Mesodermal cell (in vitro differentiated cells): ENCODE results near the gene XKR8.
"Not testable (repeated sequence)": the region's sequence is repeated elsewhere in the genome, so short reads cannot be mapped to it uniquely, and the experiment has no call there.

Source experiments
- H3K27ac ChIP-seq: 2 replicates; pipeline ENCODE4 v1.7.0; 2013; ENCODE audit warnings: mild to moderate bottlenecking, low read depth, low read length, moderate library complexity; ENCODE audit not compliant: severe bottlenecking
- H3K36me3 ChIP-seq: 2 replicates; pipeline ENCODE4 v1.7.1; 2013; ENCODE audit warnings: mild to moderate bottlenecking, low read length, moderate library complexity; ENCODE audit not compliant: control insufficient read depth, insufficient read depth
- H3K4me1 ChIP-seq: one replicate; pipeline ENCODE4 v1.7.1; 2013; ENCODE audit warnings: mild to moderate bottlenecking, low read length; ENCODE audit not compliant: insufficient read depth, control insufficient read depth, poor library complexity, severe bottlenecking
- H3K4me3 ChIP-seq: 2 replicates; pipeline ENCODE4 v1.7.0; 2013; ENCODE audit warnings: low read length, control low read depth, mild to moderate bottlenecking; ENCODE audit not compliant: insufficient read depth, poor library complexity, severe bottlenecking; ENCODE audit errors: extremely low read depth
- H3K9me3 ChIP-seq: 2 replicates; pipeline ENCODE4 v1.7.1; 2013; ENCODE audit warnings: mild to moderate bottlenecking, low read length, moderate library complexity; ENCODE audit not compliant: control insufficient read depth
- WGBS, 2 experiments: methylation state at CpG; one replicate each; pipeline ENCODE4 v1.1.5; 2013; ENCODE audit warnings: missing lambda C conversion rate in 2 of 2; ENCODE audit not compliant: insufficient coverage in 2 of 2; 5-methylcytosine and 5-hydroxymethylcytosine counted together

XKR8 gene

DNA sequence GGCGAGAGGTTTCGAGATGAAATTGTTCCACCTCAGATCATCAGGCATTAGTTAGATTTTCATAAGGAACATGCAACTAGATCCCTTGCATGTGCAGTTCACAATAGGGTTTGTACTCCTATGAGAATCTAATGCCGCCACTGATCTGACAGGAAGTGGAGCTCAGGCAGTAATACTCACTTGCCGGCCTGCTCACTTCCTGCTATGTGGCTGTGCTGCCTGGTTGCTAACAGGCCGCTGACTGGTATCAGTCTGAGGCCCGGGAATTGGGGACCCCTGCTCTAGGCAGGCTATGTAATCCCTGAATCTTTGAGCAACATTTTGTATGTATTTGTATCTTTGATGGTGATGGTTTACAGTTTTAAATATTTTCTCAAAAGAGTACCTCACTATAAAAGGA lies 32.5 kb downstream of the XKR8 start:
- H3K9me3 ChIP-seq: no peaks in the 10 kb centered on the region
- no peak overlapping the region for H3K4me3 ChIP-seq
- peak overlapping the region; percentile 45 for H3K27ac ChIP-seq
- H3K4me1 ChIP-seq: peaks cover 8% of the 10 kb centered on the region
- WGBS, 2 experiments: 84 to 85% methylated on average over 6 of the region's 6 CpGs
- peaks cover 87% of the 10 kb centered on the region for H3K36me3 ChIP-seq

DNA sequence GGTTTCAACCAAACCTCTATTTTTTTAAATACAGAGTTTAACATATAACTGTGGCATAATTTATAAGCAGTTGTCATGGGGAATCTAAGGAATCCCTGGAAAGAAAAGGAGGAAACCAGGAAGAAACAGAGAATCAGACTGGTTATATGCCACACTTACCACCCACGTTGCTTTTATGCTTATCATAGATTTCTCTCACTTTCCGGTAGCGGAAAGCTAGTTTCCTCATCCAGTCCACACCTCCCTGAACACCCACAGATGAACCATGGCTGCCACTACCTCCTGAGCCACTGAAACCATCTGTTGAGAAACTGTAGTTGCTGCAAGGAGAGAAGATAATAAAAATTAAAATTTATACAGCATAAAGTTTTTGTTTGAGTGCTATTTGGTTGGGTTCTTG lies 33.5 kb downstream of the XKR8 start:
- H3K27ac ChIP-seq: no peak overlapping the region
- 100% methylated on average over 3 of the region's 3 CpGs; no CpG with 5 or more reads in 1 of the 2 experiments for WGBS, 2 experiments
- H3K4me3 ChIP-seq: no peak overlapping the region
- H3K4me1 ChIP-seq: peaks cover 8% of the 10 kb centered on the region
- H3K9me3 ChIP-seq: no peaks in the 10 kb centered on the region
- peaks cover 87% of the 10 kb centered on the region for H3K36me3 ChIP-seq

DNA sequence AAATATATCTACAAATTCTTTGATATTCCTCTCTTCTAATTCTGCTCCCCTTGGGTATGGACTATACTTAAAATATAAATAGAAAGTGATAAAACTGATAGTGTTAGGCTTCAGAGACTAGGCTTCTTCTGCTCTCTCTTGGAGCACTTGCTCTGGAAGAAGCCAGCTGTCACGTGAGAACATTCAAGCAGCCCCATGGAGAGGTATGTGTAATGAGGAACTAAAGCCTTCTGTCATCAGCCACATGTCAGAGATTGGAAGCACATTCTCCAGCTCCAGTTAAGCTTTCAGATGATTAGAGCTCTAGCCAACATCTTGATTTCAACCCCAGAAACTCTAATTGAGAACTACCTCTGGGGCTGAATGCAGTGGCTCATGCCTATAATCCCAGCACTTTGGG lies 34.3 kb downstream of the XKR8 start:
- Histone ChIP-seq H3K36me3 (peaks cover 86% of the 10 kb centered on the region), H3K9me3 (no peaks in the 10 kb centered on the region), H3K4me3 (no peak overlapping the region), H3K4me1 (peaks cover 9% of the 10 kb centered on the region), H3K27ac (no peak overlapping the region)
- 100% methylated on average over 1 of the region's 1 CpG; no CpG with 5 or more reads in 1 of the 2 experiments for WGBS, 2 experiments

DNA sequence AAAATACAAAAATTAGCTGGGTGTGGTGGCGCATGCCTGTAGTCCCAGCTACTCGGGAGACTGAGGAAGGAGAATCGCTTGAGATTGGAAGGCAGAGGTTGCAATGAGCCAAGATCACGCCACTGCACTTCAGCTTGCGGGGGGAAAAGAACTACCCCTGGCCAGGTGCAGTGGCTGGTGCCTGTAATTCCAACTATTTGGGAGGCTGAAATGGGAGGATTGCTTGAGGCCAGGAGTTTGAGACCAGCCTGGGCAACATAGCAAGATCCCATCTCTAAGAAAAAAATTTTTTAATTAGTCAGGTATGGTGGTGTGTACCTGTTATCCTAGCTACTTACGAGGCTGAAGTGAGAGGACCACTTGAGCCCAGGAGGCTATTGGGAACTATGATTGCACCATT lies 34.8 kb downstream of the XKR8 start:
- 98 to 100% methylated on average over 4 of the region's 6 CpGs for WGBS, 2 experiments
- not testable (repeated sequence) for H3K9me3 ChIP-seq, H3K27ac ChIP-seq, H3K4me3 ChIP-seq
- Histone ChIP-seq H3K4me1 (peaks cover 11% of the 10 kb centered on the region), H3K36me3 (peaks cover 84% of the 10 kb centered on the region)

DNA sequence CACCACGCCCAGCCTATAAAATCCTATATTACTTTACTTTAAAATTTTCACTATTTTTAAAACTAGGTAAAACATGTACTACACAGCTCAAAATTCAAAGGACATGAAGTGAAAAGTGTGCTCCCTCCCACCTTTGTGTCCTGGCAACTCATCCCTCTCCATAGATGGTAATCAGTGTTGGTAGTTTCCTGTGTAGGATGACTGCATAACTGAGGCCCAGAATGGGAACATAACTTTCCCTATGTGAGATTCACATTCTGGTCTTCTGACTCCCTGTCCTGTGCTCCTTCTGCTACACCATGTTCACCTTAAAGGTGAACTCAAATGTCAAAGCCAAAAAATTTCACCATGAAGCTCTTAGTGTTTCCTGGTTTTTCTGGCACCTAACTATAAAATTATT lies 39.3 kb downstream of the XKR8 start:
- Histone ChIP-seq H3K4me3 (no peak overlapping the region), H3K9me3 (no peaks in the 10 kb centered on the region), H3K27ac (no peak overlapping the region), H3K36me3 (peaks cover 70% of the 10 kb centered on the region), H3K4me1 (peaks cover 3% of the 10 kb centered on the region)
- 40% methylated on average over 1 of the region's 1 CpG; no CpG with 5 or more reads in 1 of the 2 experiments for WGBS, 2 experiments

DNA sequence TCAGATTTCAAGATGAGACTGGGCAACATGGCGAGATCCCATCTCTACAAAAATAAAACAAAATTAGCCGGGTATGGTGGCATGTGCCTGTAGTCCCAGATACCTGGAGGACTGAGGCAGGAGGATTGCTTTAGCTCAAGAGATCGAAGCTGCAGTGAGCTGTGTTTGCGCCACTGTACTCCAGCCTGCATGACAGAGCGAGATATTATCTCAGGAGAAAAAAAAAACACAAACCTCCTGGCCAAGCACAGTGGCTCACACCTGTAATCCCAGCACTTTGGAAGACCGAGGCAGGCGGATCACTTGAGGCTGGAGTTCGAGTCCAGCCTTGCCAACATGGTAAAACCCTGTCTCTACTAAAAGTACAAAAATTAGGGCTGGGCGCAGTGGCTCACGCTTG lies 42.8 kb downstream of the XKR8 start:
- Histone ChIP-seq H3K27ac (no peak overlapping the region), H3K4me1 (peaks cover 3% of the 10 kb centered on the region), H3K4me3 (no peak overlapping the region), H3K9me3 (no peaks in the 10 kb centered on the region), H3K36me3 (peaks cover 58% of the 10 kb centered on the region)
- WGBS, 2 experiments: 94 to 98% methylated on average over 5 to 8 of the region's 10 CpGs

DNA sequence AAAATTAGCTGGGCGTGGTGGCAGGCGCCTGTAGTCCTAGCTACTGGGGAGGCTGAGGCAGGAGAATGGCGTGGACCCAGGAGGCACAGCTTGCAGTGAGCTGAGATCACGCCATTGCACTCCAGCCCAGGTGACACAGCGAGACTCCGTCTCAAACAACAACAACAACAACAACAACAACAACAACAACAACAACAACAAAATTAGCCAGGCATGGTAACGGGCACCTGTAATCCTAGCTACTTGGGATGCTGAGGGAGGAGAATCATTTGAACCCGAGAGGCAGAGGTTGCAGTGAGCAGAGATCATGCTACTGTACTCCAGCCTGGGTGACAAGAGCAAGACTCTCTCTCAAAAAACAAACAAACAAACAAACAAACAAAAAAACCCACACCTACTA lies 43.3 kb downstream of the XKR8 start:
- peaks cover 53% of the 10 kb centered on the region for H3K36me3 ChIP-seq
- not testable (repeated sequence) for H3K9me3 ChIP-seq, H3K27ac ChIP-seq, H3K4me3 ChIP-seq, H3K4me1 ChIP-seq
- 87% methylated on average over 3 of the region's 8 CpGs; no CpG with 5 or more reads in 1 of the 2 experiments for WGBS, 2 experiments

DNA sequence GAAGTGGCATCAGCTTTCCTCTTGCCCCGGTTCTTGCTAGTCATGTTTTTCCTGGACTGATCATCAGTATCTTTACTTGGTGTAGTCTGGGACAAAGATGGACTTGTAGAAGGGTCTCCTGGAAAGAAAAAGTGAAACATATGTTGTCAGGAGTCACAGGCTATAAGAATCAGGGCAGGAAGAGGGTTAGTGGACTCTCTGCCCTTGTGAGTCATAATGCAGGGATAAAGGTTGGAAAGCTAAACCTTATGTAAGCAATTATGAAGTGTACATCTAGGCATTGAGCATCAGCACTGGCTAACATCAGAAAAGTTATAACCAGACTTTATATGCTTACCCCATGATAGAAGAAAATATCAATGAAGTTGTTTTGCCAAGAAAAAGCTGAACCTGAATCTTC lies 51.2 kb downstream of the XKR8 start:
- Histone ChIP-seq H3K9me3 (no peaks in the 10 kb centered on the region), H3K27ac (no peak overlapping the region), H3K36me3 (peaks cover 56% of the 10 kb centered on the region), H3K4me1 (no peaks in the 10 kb centered on the region), H3K4me3 (no peak overlapping the region)
- no CpG with 5 or more reads among the region's 1 CpG for WGBS, 2 experiments
